ENCODE results near the gene ZNF469. TPM values are rescaled to one million over a fixed set of nuclear protein-coding genes. Genes with fewer than 3 reads are reported as not detected.

Gene ZNF469
- total and polyA plus RNA-seq, 3 donors from 2014 or later, result 0.98 to 2.8 (median 2.2) TPM

GRCh38 chr16:88344411-88345030 is 38.2 kb upstream of the ZNF469 start:
- TF ChIP-seq CTCF (IDR thresholded peaks at IDR 0.05), result no peak
- TF ChIP-seq POLR2A (IDR thresholded peaks at IDR 0.05), result no peak

GRCh38 chr16:88345031-88345720 is 37.6 kb upstream of the ZNF469 start:
- H3K27ac ChIP-seq, result no peak overlapping the region
- H3K27me3 ChIP-seq, result no peaks in the 10 kb centered on the region
- no peaks in the 10 kb centered on the region for H3K9me3 ChIP-seq
- intact Hi-C loops (cut with DNase I; ENCODE audit: low total_unique reads), result no loop called here
- TF ChIP-seq POLR2A (IDR thresholded peaks at IDR 0.05), result no peak
- TF ChIP-seq CTCF (IDR thresholded peaks at IDR 0.05), result no peak
- no peak overlapping the region for H3K4me3 ChIP-seq
- H3K4me1 ChIP-seq, result no peaks in the 10 kb centered on the region
- WGBS, 2 donors, result 91 to 93% methylated on average over 13 to 18 of the region's 18 CpGs
- no peaks in the 10 kb centered on the region for H3K36me3 ChIP-seq (ENCODE audit: low read depth, missing control alignments)
- no peak for DNase-seq

More at GRCh38 chr16:88344411-88345030, 38.2 kb upstream of the ZNF469 start:
- no peaks in the 10 kb centered on the region for H3K9me3 ChIP-seq
- DNase-seq, result no peak
- H3K36me3 ChIP-seq (ENCODE audit: low read depth, missing control alignments), result no peaks in the 10 kb centered on the region
- H3K4me1 ChIP-seq, result no peaks in the 10 kb centered on the region
- H3K27ac ChIP-seq, result no peak overlapping the region
- H3K4me3 ChIP-seq, result no peak overlapping the region
- intact Hi-C loops (cut with DNase I; ENCODE audit: low total_unique reads), result no loop called here
- no peaks in the 10 kb centered on the region for H3K27me3 ChIP-seq
- 98 to 99% methylated on average over 16 to 20 of the region's 20 CpGs for WGBS, 2 donors

GRCh38 chr16:88345721-88346560 is 36.8 kb upstream of the ZNF469 start:
- H3K27me3 ChIP-seq, result no peaks in the 10 kb centered on the region
- intact Hi-C loops (cut with DNase I; ENCODE audit: low total_unique reads), result no loop called here
- TF ChIP-seq CTCF (IDR thresholded peaks at IDR 0.05), result no peak
- TF ChIP-seq POLR2A (IDR thresholded peaks at IDR 0.05), result no peak
- H3K36me3 ChIP-seq (ENCODE audit: low read depth, missing control alignments), result no peaks in the 10 kb centered on the region
- no peak overlapping the region for H3K27ac ChIP-seq
- DNase-seq, result no peak
- WGBS, 2 donors, result 82 to 86% methylated on average over 29 to 32 of the region's 32 CpGs
- no peaks in the 10 kb centered on the region for H3K4me1 ChIP-seq
- H3K9me3 ChIP-seq, result no peaks in the 10 kb centered on the region
- no peak overlapping the region for H3K4me3 ChIP-seq

GRCh38 chr16:88346680-88347505 is 35.9 kb upstream of the ZNF469 start:
- no peak overlapping the region for H3K27ac ChIP-seq
- H3K4me3 ChIP-seq, result no peak overlapping the region
- no peak for DNase-seq
- no peaks in the 10 kb centered on the region for H3K4me1 ChIP-seq
- no peaks in the 10 kb centered on the region for H3K9me3 ChIP-seq
- H3K27me3 ChIP-seq, result no peaks in the 10 kb centered on the region
- TF ChIP-seq POLR2A (IDR thresholded peaks at IDR 0.05) (no peak), CTCF (IDR thresholded peaks at IDR 0.05) (no peak)
- H3K36me3 ChIP-seq (ENCODE audit: low read depth, missing control alignments), result no peaks in the 10 kb centered on the region
- intact Hi-C loops (cut with DNase I; ENCODE audit: low total_unique reads), result no loop called here
- WGBS, 2 donors, result 92 to 93% methylated on average over 26 of the region's 26 CpGs

All from testis (tissue), 3 donors.